Mesendoderm (in vitro differentiated cells): ENCODE data around the gene C18orf63.

ENCODE experiments used
- DNase-seq: peaks from one replicate; pipeline ENCODE4 v3.0.0; 2013
- H2AK5ac ChIP-seq: 2 replicates; pipeline ENCODE4 v1.6.1; 2013; ENCODE audit warnings: low read length, inconsistent platforms
- H2BK120ac ChIP-seq: 2 replicates; pipeline ENCODE4 v1.6.1; 2013; ENCODE audit warnings: low read depth, mild to moderate bottlenecking, low read length, moderate library complexity, mixed read lengths
- H2BK15ac ChIP-seq: replicated peaks from 2 replicates; pipeline ENCODE4 v1.6.1; 2013; ENCODE audit warnings: low read depth, mild to moderate bottlenecking, moderate library complexity
- H2BK5ac ChIP-seq: 2 replicates; pipeline ENCODE4 v1.6.1; 2013; ENCODE audit warnings: low read length, inconsistent platforms
- H3K18ac ChIP-seq: 2 replicates; pipeline ENCODE4 v1.6.1; 2013; ENCODE audit warnings: mild to moderate bottlenecking, low read length, mixed read lengths
- H3K23ac ChIP-seq: one replicate; pipeline ENCODE4 v1.6.1; 2013; ENCODE audit warnings: low read length
- H3K27ac ChIP-seq: 2 replicates; pipeline ENCODE4 v1.5.1; 2013; ENCODE audit warnings: low read depth, mild to moderate bottlenecking, inconsistent platforms, low read length, moderate library complexity
- H3K27me3 ChIP-seq: 2 replicates; pipeline ENCODE4 v1.6.1; 2013; ENCODE audit warnings: low read length, control low read depth, mild to moderate bottlenecking, inconsistent platforms; ENCODE audit not compliant: insufficient read depth, poor library complexity
- H3K36me3 ChIP-seq: 2 replicates; pipeline ENCODE4 v1.6.1; 2013; ENCODE audit warnings: low read length, inconsistent platforms; ENCODE audit not compliant: control insufficient read depth, insufficient read depth
- H3K4ac ChIP-seq: one replicate; pipeline ENCODE4 v1.6.1; 2013; ENCODE audit warnings: low read depth, mild to moderate bottlenecking, low read length, moderate library complexity
- H3K4me1 ChIP-seq: 2 replicates; pipeline ENCODE4 v1.6.1; 2013; ENCODE audit warnings: low read depth, low read length, inconsistent platforms; ENCODE audit not compliant: control insufficient read depth
- H3K4me2 ChIP-seq: 2 replicates; pipeline ENCODE4 v1.6.1; 2013; ENCODE audit warnings: low read length
- H3K4me3 ChIP-seq: 2 replicates; pipeline ENCODE4 v1.5.1; 2013; ENCODE audit warnings: mild to moderate bottlenecking, low read length
- H3K56ac ChIP-seq: one replicate; pipeline ENCODE4 v1.6.1; 2013; ENCODE audit warnings: low read length
- H3K79me1 ChIP-seq: 2 replicates; pipeline ENCODE4 v1.6.1; 2013; ENCODE audit warnings: low read length, inconsistent platforms
- H3K79me2 ChIP-seq: 2 replicates; pipeline ENCODE4 v1.6.1; 2013; ENCODE audit warnings: mild to moderate bottlenecking, low read length; ENCODE audit not compliant: control insufficient read depth, insufficient read depth
- H3K9ac ChIP-seq: 2 replicates; pipeline ENCODE4 v1.6.1; 2013; ENCODE audit warnings: low read length, inconsistent platforms
- H4K5ac ChIP-seq: one replicate; pipeline ENCODE4 v1.6.1; 2013; ENCODE audit warnings: low read length
- H4K8ac ChIP-seq: one replicate; pipeline ENCODE4 v1.6.1; 2013; ENCODE audit warnings: low read depth, mild to moderate bottlenecking, control low read depth, low read length, moderate library complexity
- whole genome bisulfite sequencing: extraction: QIAGEN DNeasy Blood & Tissue Kit; methylation state at CpG from one replicate; pipeline ENCODE4 v1.1.7; 2013; ENCODE audit warnings: low lambda C conversion rate, missing lambda C conversion rate; ENCODE audit not compliant: insufficient coverage; ENCODE audit errors: extremely low coverage; 5-methylcytosine and 5-hydroxymethylcytosine counted together

Gene C18orf63

DNA sequence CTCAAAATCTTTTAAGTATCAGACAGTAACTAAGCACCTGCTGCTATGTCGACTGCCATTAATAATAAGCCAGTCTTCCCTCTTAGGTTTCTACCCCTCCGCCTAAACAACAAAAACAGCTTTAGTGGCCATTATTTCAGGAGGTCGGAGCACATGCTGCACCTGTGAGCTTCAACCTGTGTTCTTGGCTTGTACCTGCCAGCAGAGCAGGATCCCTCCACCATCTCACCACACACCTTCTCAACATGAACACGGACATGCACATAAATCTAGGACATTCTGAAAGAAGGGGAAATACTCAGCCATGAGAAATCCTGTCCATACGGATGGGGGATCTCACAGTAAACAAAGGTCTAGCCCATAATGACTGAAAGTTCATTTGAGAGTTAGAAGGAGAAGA, 27.6 kb upstream of the C18orf63 start:
- no peak overlapping the region for H3K23ac ChIP-seq
- no peak overlapping the region for H3K4me2 ChIP-seq
- peaks cover 5% of the 10 kb centered on the region for H3K79me2 ChIP-seq
- H3K27ac ChIP-seq: no peak overlapping the region
- H2AK5ac ChIP-seq: no peak overlapping the region
- no peak overlapping the region for H3K56ac ChIP-seq
- no peak for DNase-seq
- H3K4ac ChIP-seq: no peak overlapping the region
- no peak overlapping the region for H2BK15ac ChIP-seq
- no peak overlapping the region for H3K4me3 ChIP-seq
- H3K9ac ChIP-seq: no peak overlapping the region
- no peaks in the 10 kb centered on the region for H3K79me1 ChIP-seq
- no peak overlapping the region for H4K5ac ChIP-seq
- H3K18ac ChIP-seq: no peak overlapping the region
- WGBS: no CpG with 5 or more reads among the region's 5 CpGs
- H4K8ac ChIP-seq: no peak overlapping the region
- peaks cover 1% of the 10 kb centered on the region for H3K4me1 ChIP-seq
- H2BK120ac ChIP-seq: no peak overlapping the region
- no peaks in the 10 kb centered on the region for H3K36me3 ChIP-seq
- no peak overlapping the region for H2BK5ac ChIP-seq
- no peaks in the 10 kb centered on the region for H3K27me3 ChIP-seq

DNA sequence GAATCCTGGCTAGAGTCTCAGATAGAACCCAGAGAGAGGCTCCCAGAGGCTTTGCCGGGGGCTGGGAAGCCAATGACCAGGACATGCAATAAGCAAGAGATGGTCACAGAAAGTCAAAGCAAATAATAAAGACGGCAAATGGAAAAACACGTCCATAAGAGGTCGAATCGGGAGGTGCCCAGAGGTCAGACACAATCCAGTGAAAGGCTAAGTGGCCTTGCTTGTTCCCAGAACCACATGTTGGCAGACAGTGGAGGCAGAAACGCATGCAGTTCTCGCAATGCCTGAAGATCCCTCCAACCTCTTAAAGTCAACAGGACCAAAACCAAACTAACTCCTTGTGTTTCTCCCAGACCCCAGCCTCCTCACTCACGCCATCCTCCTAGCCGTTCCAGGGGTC, 26.9 kb upstream of the C18orf63 start:
- Histone ChIP-seq H3K4me3 (no peak overlapping the region), H3K4me1 (no peaks in the 10 kb centered on the region), H2BK120ac (no peak overlapping the region), H2AK5ac (no peak overlapping the region), H3K56ac (no peak overlapping the region), H3K23ac (no peak overlapping the region), H3K36me3 (no peaks in the 10 kb centered on the region), H3K79me1 (no peaks in the 10 kb centered on the region), H3K27me3 (no peaks in the 10 kb centered on the region), H3K79me2 (peaks cover 5% of the 10 kb centered on the region), H3K9ac (no peak overlapping the region), H3K4me2 (no peak overlapping the region), H2BK15ac (no peak overlapping the region), H4K5ac (no peak overlapping the region), H2BK5ac (no peak overlapping the region), H3K27ac (no peak overlapping the region), H3K18ac (no peak overlapping the region), H4K8ac (no peak overlapping the region), H3K4ac (no peak overlapping the region)
- DNase-seq: peak; percentile 22
- WGBS: no CpG with 5 or more reads among the region's 9 CpGs

DNA sequence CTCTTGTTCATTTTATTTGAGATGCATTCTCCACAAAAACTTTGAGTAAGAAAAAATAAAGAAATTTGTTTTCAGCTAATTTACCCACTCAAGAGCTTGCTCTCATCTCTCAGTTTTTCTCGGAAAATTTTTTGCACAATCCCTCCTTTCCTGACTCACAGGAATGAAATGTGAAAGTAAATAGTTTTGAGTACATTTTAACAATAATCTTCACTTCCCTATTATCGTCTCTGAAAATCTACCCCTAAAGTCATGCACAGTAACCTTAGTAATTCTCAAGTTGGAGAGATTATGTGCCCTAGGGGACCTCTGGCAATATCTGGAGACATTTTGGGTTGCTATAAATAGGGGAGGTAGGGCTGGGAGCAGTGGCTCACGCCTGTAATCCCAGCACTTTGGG, 26.5 kb upstream of the C18orf63 start:
- Histone ChIP-seq H3K36me3 (no peaks in the 10 kb centered on the region), H2AK5ac (no peak overlapping the region), H2BK15ac (no peak overlapping the region), H3K79me2 (peaks cover 5% of the 10 kb centered on the region), H3K27me3 (no peaks in the 10 kb centered on the region), H2BK120ac (no peak overlapping the region), H3K23ac (no peak overlapping the region), H3K4me1 (no peaks in the 10 kb centered on the region), H3K4ac (no peak overlapping the region), H3K4me3 (no peak overlapping the region), H2BK5ac (no peak overlapping the region), H4K8ac (no peak overlapping the region), H4K5ac (no peak overlapping the region), H3K27ac (no peak overlapping the region), H3K9ac (no peak overlapping the region), H3K4me2 (no peak overlapping the region), H3K79me1 (no peaks in the 10 kb centered on the region), H3K18ac (no peak overlapping the region), H3K56ac (no peak overlapping the region)
- no CpG with 5 or more reads among the region's 3 CpGs for WGBS
- DNase-seq: no peak

DNA sequence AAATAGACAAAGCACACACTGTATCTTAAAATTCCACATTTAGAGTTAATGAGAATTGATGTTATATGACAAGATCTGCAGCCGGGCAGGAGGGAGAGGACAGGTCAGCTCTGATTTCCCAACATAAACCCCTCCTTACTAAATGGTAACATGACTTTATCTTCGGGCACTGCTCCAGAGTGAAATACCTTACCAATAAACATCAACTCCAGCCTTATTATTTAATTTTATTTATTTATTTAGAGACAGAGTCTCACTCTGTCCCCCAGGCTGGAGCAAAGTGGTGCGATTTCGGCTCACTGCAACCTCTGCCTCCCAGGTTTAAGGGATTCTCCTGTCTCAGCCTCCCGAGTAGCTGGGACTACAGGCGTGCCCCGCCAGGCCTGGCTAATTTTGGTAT, 25.6 kb upstream of the C18orf63 start:
- Histone ChIP-seq H3K4me3 (no peak overlapping the region), H3K56ac (no peak overlapping the region), H3K4me2 (no peak overlapping the region), H4K5ac (no peak overlapping the region), H2BK5ac (no peak overlapping the region), H3K18ac (no peak overlapping the region), H3K27ac (no peak overlapping the region), H2BK120ac (no peak overlapping the region), H4K8ac (no peak overlapping the region), H3K23ac (no peak overlapping the region), H3K36me3 (no peaks in the 10 kb centered on the region), H3K27me3 (no peaks in the 10 kb centered on the region), H3K79me1 (no peaks in the 10 kb centered on the region), H3K9ac (no peak overlapping the region), H2AK5ac (no peak overlapping the region), H2BK15ac (no peak overlapping the region), H3K4ac (no peak overlapping the region), H3K79me2 (peaks cover 5% of the 10 kb centered on the region), H3K4me1 (no peaks in the 10 kb centered on the region)
- no CpG with 5 or more reads among the region's 7 CpGs for WGBS
- no peak for DNase-seq

DNA sequence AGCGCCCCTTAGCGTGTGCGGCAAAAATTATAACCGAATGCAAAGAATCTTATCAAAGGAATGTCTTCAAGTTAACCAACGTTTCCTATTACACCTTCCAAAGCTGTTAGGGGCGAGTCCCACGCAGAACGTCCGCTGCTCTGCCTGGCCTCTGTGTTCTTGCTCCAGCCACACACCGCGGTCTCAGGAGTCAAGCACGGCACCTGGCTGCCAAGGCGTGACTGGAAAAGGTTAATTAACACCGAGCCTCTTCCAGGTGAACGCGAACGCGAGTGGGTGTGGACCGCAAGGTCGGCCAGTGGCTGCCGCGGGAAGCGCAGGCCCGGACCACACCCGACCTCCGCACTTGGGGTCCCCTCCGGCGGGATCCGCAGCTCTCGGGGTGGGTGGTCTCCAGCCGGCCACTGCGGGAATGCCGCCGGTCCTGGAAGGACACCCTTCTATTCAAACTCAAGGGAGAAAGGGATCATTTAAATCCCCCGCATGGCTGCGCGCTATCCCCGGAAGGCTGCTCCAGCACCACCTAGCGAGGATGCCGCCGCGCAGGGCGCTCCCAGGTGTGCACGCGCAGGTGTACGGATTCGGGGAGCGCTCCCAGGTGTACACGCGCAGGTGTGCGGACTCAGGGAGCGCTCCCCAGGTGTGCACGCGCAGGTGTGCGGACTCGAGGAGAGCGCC, 24.7 kb upstream of the C18orf63 start:
- DNase-seq: peak; percentile 60
- no peaks in the 10 kb centered on the region for H3K4me1 ChIP-seq
- WGBS: no CpG with 5 or more reads among the region's 57 CpGs

DNA sequence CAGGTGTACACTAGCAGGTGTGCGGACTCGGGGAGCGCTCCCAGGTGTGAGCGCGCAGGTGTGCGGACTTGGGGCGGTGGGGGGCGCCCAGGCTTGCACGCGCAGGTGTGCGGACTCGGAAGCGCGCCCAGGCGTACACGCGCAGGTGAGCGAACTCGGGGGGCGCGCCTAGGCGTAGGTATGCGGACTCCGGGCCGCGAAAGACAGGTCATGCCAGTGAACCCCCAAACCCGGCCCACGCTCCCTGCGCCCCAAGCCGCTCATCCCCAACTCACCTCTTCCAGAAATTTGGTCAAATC, 24.2 kb upstream of the C18orf63 start:
- DNase-seq: no peak
- no peak overlapping the region for H2BK120ac ChIP-seq
- H4K8ac ChIP-seq: no peak overlapping the region
- peaks cover 3% of the 10 kb centered on the region for H3K79me2 ChIP-seq
- no peaks in the 10 kb centered on the region for H3K27me3 ChIP-seq
- H3K9ac ChIP-seq: peak overlapping the region; percentile 46
- H3K79me1 ChIP-seq: no peaks in the 10 kb centered on the region
- no peak overlapping the region for H3K27ac ChIP-seq
- no peaks in the 10 kb centered on the region for H3K4me1 ChIP-seq
- no peaks in the 10 kb centered on the region for H3K36me3 ChIP-seq
- no peak overlapping the region for H3K23ac ChIP-seq
- no peak overlapping the region for H3K4ac ChIP-seq
- no peak overlapping the region for H3K18ac ChIP-seq
- H3K56ac ChIP-seq: peak overlapping the region; percentile 68
- H3K4me3 ChIP-seq: peak overlapping the region; percentile 81
- no peak overlapping the region for H2BK5ac ChIP-seq
- H2BK15ac ChIP-seq: no peak overlapping the region
- no CpG with 5 or more reads among the region's 30 CpGs for WGBS
- peak overlapping the region; percentile 69 for H3K4me2 ChIP-seq
- H4K5ac ChIP-seq: no peak overlapping the region
- H2AK5ac ChIP-seq: no peak overlapping the region

More for the DNA sequence above, 24.7 kb upstream of the C18orf63 start:
- no peak overlapping the region for H2AK5ac ChIP-seq
- no peak overlapping the region for H2BK5ac ChIP-seq
- peak overlapping the region; percentile 81 for H3K4me3 ChIP-seq
- H3K4me2 ChIP-seq: peak overlapping the region; percentile 69
- no peak overlapping the region for H4K5ac ChIP-seq
- H3K79me2 ChIP-seq: peaks cover 4% of the 10 kb centered on the region
- no peaks in the 10 kb centered on the region for H3K27me3 ChIP-seq
- peak overlapping the region; percentile 68 for H3K56ac ChIP-seq
- no peak overlapping the region for H3K18ac ChIP-seq
- no peak overlapping the region for H2BK15ac ChIP-seq
- no peak overlapping the region for H2BK120ac ChIP-seq
- no peaks in the 10 kb centered on the region for H3K79me1 ChIP-seq
- no peak overlapping the region for H4K8ac ChIP-seq
- H3K9ac ChIP-seq: peak overlapping the region; percentile 57
- H3K36me3 ChIP-seq: no peaks in the 10 kb centered on the region
- no peak overlapping the region for H3K4ac ChIP-seq
- H3K27ac ChIP-seq: no peak overlapping the region
- no peak overlapping the region for H3K23ac ChIP-seq
